GM13976 (cell line): ENCODE results near the gene JUN.

Source experiments
- DNase-seq: peaks from one replicate; pipeline ENCODE4 v3.0.0; 2012; ENCODE audit warnings: low spot score
- CTCF ChIP-seq: IDR thresholded peaks from 2 replicates; pipeline ENCODE4 v1.5.1; 2012; ENCODE audit warnings: borderline replicate concordance, mild to moderate bottlenecking; ENCODE audit not compliant: insufficient read depth; ENCODE audit errors: extremely low read depth, missing control alignments, control extremely low read depth
- in situ Hi-C: fragments of 300-500 bp; cut with MboI; formaldehyde crosslinking; loops from one replicate; pipeline ENCODE4 v1.12.0; 2022; ENCODE audit warnings: low sequenced_read_pairs, mixed read lengths, inconsistent platforms; ENCODE audit not compliant: unreplicated experiment

JUN gene

DNA sequence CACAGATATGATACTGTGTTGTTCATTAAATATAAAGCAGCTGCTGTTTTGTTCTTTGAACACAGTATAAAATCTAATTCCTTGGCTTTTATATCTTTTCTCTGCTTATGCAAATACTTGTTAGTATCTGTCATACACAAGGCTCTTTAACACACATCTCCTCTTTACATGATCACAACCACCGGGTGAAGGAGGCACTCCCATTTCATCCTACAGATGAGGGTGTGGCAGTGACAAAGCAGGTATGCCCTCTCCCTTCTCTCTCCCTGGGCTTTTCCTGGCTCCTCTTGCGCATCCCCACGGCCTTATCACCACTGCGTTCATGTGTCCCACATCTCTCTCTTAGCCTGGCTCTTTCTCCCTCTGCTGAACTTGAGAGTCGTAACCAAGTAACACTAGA is 38.2 kb downstream of the JUN start:
- TF ChIP-seq CTCF, result no peak
- in situ Hi-C loops, result loop anchor here (10.0 to 25.0 kb wide), 2 partner anchors 969 to 1192 kb away; partner anchors contain the start of gene CYP2J2
- no peak for DNase-seq

- no peak for TF ChIP-seq CTCF
- no peak for DNase-seq
- in situ Hi-C loops, result loop anchor here (10.0 to 25.0 kb wide), 2 partner anchors 970 to 1192 kb away; partner anchors contain the start of gene CYP2J2
These were observed 38.7 kb downstream of the JUN start for GRCh38 chr1:58745117-58745516.

DNA sequence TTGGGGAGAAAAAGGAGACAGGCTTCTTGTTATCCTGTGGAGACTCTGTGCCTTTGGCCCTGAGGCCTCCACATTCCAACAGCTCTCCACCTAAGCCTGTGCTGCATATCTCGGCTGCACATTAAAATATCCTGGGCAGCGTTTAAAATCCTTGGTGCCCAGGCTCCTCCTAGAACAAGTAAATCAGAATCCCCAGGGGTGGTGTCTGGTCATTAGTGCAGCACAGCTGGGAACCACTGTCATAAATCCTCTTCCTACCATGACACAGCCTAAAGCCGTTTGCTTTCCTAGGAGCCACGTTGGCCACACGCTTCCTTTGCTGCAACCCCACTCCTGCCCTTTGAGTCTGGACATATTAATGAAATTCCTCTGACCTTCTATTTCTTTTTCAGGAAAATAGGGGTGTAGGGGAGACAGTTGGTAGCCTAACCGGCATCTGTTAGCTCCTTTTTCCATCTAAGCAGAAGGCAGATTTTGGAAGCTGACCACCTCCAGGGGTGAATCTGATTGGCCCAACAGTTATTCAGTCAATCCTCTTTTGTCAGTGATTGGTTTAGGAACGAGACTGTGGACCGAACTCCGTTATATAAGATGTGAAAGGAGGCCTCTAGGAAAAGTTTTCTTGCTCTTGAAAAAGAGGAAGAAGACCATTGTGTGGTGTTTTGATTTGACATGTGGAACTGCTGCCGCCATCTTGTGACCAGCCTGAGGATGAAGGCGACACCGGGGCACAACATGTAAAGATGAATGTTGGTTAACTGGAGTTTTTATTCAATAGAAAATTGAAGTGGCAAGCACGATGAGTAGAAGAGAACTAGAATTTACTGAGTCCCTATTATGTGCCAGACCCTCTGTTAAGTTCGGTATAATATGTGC is 41.9 kb downstream of the JUN start:
- TF ChIP-seq CTCF, result no peak
- no peak for DNase-seq
- in situ Hi-C loops, result loop anchor here (10.0 to 25.0 kb wide), 2 partner anchors 973 to 1195 kb away; partner anchors contain the start of gene CYP2J2

GRCh38 chr1:58739856-58740466 is 43.9 kb downstream of the JUN start:
- in situ Hi-C loops, result loop anchor here (10.0 to 25.0 kb wide), 2 partner anchors 975 to 1197 kb away; partner anchors contain the start of gene CYP2J2
- peak; percentile 46 for TF ChIP-seq CTCF
- DNase-seq, result peak; percentile 69

DNA sequence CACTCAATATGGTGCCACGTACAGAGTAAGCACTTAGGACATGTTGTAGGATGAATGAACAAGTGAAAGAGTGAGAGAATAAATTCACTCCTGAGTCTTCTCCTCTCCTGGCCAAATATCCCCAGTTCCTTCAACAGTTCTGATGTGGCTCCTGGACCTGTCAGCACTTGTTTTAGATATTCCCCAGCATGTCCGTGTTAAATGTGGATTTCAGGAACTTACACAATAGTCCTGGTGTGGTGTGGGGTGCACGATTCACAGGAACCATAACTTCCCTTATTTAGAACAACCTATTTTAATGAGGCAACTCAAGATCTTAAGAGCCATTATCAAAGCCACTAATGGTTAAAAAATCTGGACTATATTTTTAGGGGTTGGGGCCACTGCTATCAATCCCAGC is 45.0 kb downstream of the JUN start:
- TF ChIP-seq CTCF, result no peak
- no peak for DNase-seq
- in situ Hi-C loops, result loop anchor here (25.0 kb wide), 1 partner anchor 1198 kb away; the partner anchor contains the start of gene CYP2J2

GRCh38 chr1:58735586-58735985 is 48.3 kb downstream of the JUN start:
- in situ Hi-C loops, result loop anchor here (25.0 kb wide), 1 partner anchor 1202 kb away; the partner anchor contains the start of gene CYP2J2
- no peak for TF ChIP-seq CTCF
- DNase-seq, result no peak
